C4-2B (cell line): ENCODE measurements around the gene DNER.

Source experiments
- CTCF ChIP-seq: fragments of 450-650 bp; conservative IDR thresholded peaks from 2 replicates; pipeline ENCODE4 v1.5.1; 2017; ENCODE audit warnings: mild to moderate bottlenecking
- ZFX ChIP-seq: fragments of 450-650 bp; IDR thresholded peaks from 2 replicates; pipeline ENCODE4 v1.6.1; 2017

GRCh38 chr2:229731363-229731762 lies 17.0 kb upstream of the DNER start:
- no peak for TF ChIP-seq CTCF
- TF ChIP-seq ZFX, result no peak
